HepG2 (cell line): ENCODE results near the gene MRPL42. TPM values are rescaled to one million over a fixed set of nuclear protein-coding genes. Genes with fewer than 3 reads are reported as not detected.

Source experiments
- ATAC-seq: fragments of 200-7000 bp; cut with Tn5 transposase; 3 replicates; pipeline ENCODE4 v1.9.1; 2020; ENCODE audit warnings: mild to moderate bottlenecking, moderate library complexity
- BruUV-seq: library from RNA; stranded (reverse); fragments of 400-500 nt; replicated peaks from 2 replicates; lab custom pipeline; 2021; lab: Mats Ljungman, UMichigan
- CTCF ChIA-PET: fragments of 300-600 bp; formaldehyde crosslinking; extraction: SDS; loops from one replicate; lab custom pipeline; 2021; ENCODE audit warnings: low total read pairs, inconsistent platforms, low intra/inter-chr PET ratio; lab: Yijun Ruan, JAX
- POLR2A ChIA-PET: fragments of 350-600 bp; sonication (Branson Sonifier 250); formaldehyde crosslinking; loops from one replicate; lab custom pipeline; 2020; ENCODE audit warnings: antibody characterized with exemption, inconsistent platforms; lab: Yijun Ruan, JAX
- DNase-seq: peaks from one replicate; pipeline ENCODE4 v3.0.0-alpha.2; 2015; ENCODE audit warnings: low spot score
- FAIRE-seq: peaks from 3 replicates; lab custom pipeline; 2011; peaks lifted over from hg19 to GRCh38; lab: Jason Lieb, UNC
- H2AFZ ChIP-seq: one replicate; pipeline ENCODE4 v1.6.1; 2011; ENCODE audit warnings: low read length, inconsistent platforms
- H3K27ac ChIP-seq: fragments of 300-600 bp; 3 replicates; pipeline ENCODE4 v1.8.0; 2011; ENCODE audit warnings: mixed run types, mild to moderate bottlenecking, mixed read lengths, low read length, inconsistent platforms; ENCODE audit not compliant: insufficient read depth; ENCODE audit errors: extremely low read length
- H3K27me3 ChIP-seq, 2 experiments: fragments of 200-600 bp in 1 of 2; 2 replicates in 1 of 2; 3 replicates in 1 of 2; pipeline versions ENCODE4 v1.6.0 to v1.8.0; 2011; ENCODE audit warnings: low read length in 2 of 2, mild to moderate bottlenecking in 2 of 2, moderate library complexity in 2 of 2, inconsistent platforms in 1 of 2; ENCODE audit not compliant: insufficient read depth in 2 of 2, control insufficient read depth in 1 of 2
- H3K36me3 ChIP-seq, 2 experiments: fragments of 200-600 bp in 1 of 2; replicated peaks in 1 of 2; 2 replicates in 1 of 2; 3 replicates in 1 of 2; pipeline versions ENCODE4 v1.5.1 to v1.8.0; 2011; ENCODE audit warnings: low read length in 2 of 2, inconsistent platforms in 1 of 2; ENCODE audit not compliant: insufficient read depth in 2 of 2, control insufficient read depth in 1 of 2
- H3K4me1 ChIP-seq: 2 replicates; pipeline ENCODE4 v1.5.1; 2012; ENCODE audit warnings: low read length, inconsistent platforms; ENCODE audit not compliant: insufficient read depth
- H3K4me2 ChIP-seq: 2 replicates; pipeline ENCODE4 v1.6.0; 2011; ENCODE audit warnings: low read depth, low read length, inconsistent platforms
- H3K4me3 ChIP-seq, 3 experiments: fragments of 200-600 bp in 1 of 3; sonication (generic), shearing (Covaris generic) in 1 of 3; replicated peaks in 1 of 3; 2 replicates each; pipeline ENCODE4 v1.5.1; 2011 to 2016; ENCODE audit warnings: low read length in 3 of 3, inconsistent platforms in 2 of 3, low read depth in 2 of 3, mild to moderate bottlenecking in 2 of 3, control low read depth in 1 of 3, mixed read lengths in 1 of 3; ENCODE audit not compliant: insufficient read depth in 1 of 3
- H3K79me2 ChIP-seq: one replicate; pipeline ENCODE4 v1.6.1; 2011; ENCODE audit warnings: low read length, inconsistent platforms; ENCODE audit not compliant: insufficient read depth
- H3K9ac ChIP-seq: 2 replicates; pipeline ENCODE4 v1.6.0; 2011; ENCODE audit warnings: mild to moderate bottlenecking, low read depth, low read length, inconsistent platforms; ENCODE audit not compliant: insufficient read depth
- H3K9me3 ChIP-seq: 2 replicates; pipeline ENCODE4 v1.5.1; 2012; ENCODE audit warnings: mild to moderate bottlenecking, low read length
- H4K20me1 ChIP-seq: 2 replicates; pipeline ENCODE4 v1.6.0; 2011; ENCODE audit warnings: inconsistent platforms, mild to moderate bottlenecking, low read length, moderate library complexity; ENCODE audit not compliant: insufficient read depth
- AKAP8 ChIP-seq: sonication (generic); formaldehyde crosslinking; IDR thresholded peaks from 2 replicates; pipeline ENCODE4 v1.5.1; 2020; ENCODE audit warnings: mild to moderate bottlenecking, missing genetic modification reagents
- IKZF5 ChIP-seq: IDR thresholded peaks from 2 replicates; pipeline ENCODE4 v1.6.1; 2018; ENCODE audit warnings: missing genetic modification reagents, mild to moderate bottlenecking, missing compliant biosample characterization
- TGIF2 ChIP-seq: IDR thresholded peaks from 2 replicates; pipeline ENCODE4 v1.6.1; 2016; ENCODE audit warnings: control low read depth, missing compliant biosample characterization
- ZMAT5 ChIP-seq: sonication (generic); formaldehyde crosslinking; IDR thresholded peaks from 2 replicates; pipeline ENCODE4 v1.5.0; 2020; ENCODE audit warnings: mild to moderate bottlenecking, low read depth, missing genetic modification reagents, borderline replicate concordance
- WGBS: methylation state at CpG from one replicate; pipeline ENCODE4 v1.1.6; 2017; ENCODE audit warnings: low lambda C conversion rate; 5-methylcytosine and 5-hydroxymethylcytosine counted together
- in situ Hi-C: cut with HindIII; loops from 2 replicates; pipeline ENCODE4 v1.10.0; 2017; ENCODE audit warnings: low pct_unique_long_range_greater_than_20kb; ENCODE audit not compliant: extremely low pct_ligation_motif_present
- intact Hi-C: fragments of 100-400 bp; cut with micrococcal nuclease; formaldehyde crosslinking; loops from one replicate; pipeline ENCODE4 v1.10.0; 2022; ENCODE audit not compliant: unreplicated experiment
- polyA plus RNA-seq, 8 experiments: library from polyadenylated mRNA; depleted of rRNA in 3 of 8; stranded (reverse) in 7 of 8; unstranded in 1 of 8; fragments of >200 nt; fragmentation: Illumina TruSeq in 4 of 8; extraction: Trizol in 4 of 8; gene quantifications; 2 replicates each; pipeline versions ENCODE4 v1.2.1 to v1.2.3, GENCODE V29; 2011 to 2016; ENCODE audit warnings: low read depth in 4 of 8, missing spikeins in 1 of 8, mixed read lengths in 1 of 8; ENCODE audit not compliant: insufficient read depth in 1 of 8
- total RNA-seq, 5 experiments: library from RNA; depleted of rRNA; stranded (reverse); fragments of >200 nt; fragmentation: Illumina TruSeq; extraction: Trizol; gene quantifications; 2 replicates each; pipeline ENCODE4 v1.2.3, GENCODE V29; 2016; ENCODE audit warnings: low read depth in 1 of 5
- TF ChIP-seq, protein P1 (sequence below): sonication (generic); formaldehyde crosslinking; conservative IDR thresholded peaks from 2 replicates; pipeline ENCODE4 v1.4.0; 2020; ENCODE audit warnings: mild to moderate bottlenecking, missing genetic modification reagents, moderate library complexity
- TF ChIP-seq, protein P2 (sequence below): sonication (generic); formaldehyde crosslinking; IDR thresholded peaks from 2 replicates; pipeline ENCODE4 v1.5.0; 2020; ENCODE audit warnings: missing genetic modification reagents
- TF ChIP-seq, protein P3 (sequence below): sonication (generic); formaldehyde crosslinking; IDR thresholded peaks from 2 replicates; pipeline ENCODE4 v1.4.0; 2020; ENCODE audit warnings: mild to moderate bottlenecking, low read depth, missing genetic modification reagents

Gene MRPL42
- total and polyA plus RNA-seq, 2 of the 13 experiments (the other 11 are each of a cell fraction or from before 2014, with no cell fraction given): 93.3 to 148 TPM

DNA sequence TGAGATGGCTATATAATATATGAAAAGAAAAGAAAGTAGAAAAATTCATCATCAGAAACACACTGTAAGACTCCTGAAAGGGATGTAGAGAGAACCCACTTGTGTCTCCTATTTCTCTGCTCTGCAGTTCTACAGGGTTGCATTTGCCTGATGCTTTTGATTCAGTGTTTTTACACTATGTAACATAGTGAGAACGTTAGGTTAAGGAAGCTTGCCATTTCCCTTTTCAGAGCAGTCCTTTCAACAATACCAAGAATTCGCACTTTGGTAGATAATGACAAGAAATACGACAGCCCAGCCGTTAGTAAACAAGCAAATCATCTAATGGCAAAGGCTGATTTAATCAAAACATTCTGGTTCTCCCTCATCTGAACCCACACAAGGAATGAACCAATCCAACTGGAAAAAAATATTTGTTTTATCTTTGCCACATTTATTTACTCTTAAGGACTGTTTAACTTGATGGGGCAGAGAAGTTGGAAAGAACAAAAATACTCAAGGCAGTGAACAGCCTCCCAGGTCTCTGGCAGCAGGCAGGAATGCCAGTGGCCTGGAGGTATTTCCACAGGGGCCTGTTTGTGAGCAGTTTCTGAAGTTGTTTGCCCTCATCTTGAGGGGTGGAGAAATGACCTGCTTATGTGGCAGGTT, 74.4 kb downstream of the MRPL42 start:
- BruUV-seq: no TSS peak
- in situ Hi-C loops: no loop called here
- peak; percentile 33 for DNase-seq

GRCh38 chr12:93547778-93548177, 80.5 kb downstream of the MRPL42 start:
- intact Hi-C loops (no loop called here), in situ Hi-C loops (no loop called here)
- FAIRE-seq (no peak), ATAC-seq (no peak), DNase-seq (no peak)
- Histone ChIP-seq H3K36me3 (no peaks in the 10 kb centered on the region), H3K9me3 (no peaks in the 10 kb centered on the region), H3K27ac (no peak overlapping the region), H3K27me3 (no peaks in the 10 kb centered on the region), H4K20me1 (no peaks in the 10 kb centered on the region), H3K4me2 (no peak overlapping the region), H3K4me3 (no peak overlapping the region), H2AFZ (no peak overlapping the region), H3K9ac (no peak overlapping the region), H3K4me1 (no peaks in the 10 kb centered on the region), H3K79me2 (no peaks in the 10 kb centered on the region)
- CTCF ChIA-PET: no interaction called here
- POLR2A ChIA-PET: no interaction called here
- BruUV-seq: no TSS peak
- no peak for TF ChIP-seq ZMAT5 (CRISPR knock-in tag)
- TF ChIP-seq, protein P1, sequence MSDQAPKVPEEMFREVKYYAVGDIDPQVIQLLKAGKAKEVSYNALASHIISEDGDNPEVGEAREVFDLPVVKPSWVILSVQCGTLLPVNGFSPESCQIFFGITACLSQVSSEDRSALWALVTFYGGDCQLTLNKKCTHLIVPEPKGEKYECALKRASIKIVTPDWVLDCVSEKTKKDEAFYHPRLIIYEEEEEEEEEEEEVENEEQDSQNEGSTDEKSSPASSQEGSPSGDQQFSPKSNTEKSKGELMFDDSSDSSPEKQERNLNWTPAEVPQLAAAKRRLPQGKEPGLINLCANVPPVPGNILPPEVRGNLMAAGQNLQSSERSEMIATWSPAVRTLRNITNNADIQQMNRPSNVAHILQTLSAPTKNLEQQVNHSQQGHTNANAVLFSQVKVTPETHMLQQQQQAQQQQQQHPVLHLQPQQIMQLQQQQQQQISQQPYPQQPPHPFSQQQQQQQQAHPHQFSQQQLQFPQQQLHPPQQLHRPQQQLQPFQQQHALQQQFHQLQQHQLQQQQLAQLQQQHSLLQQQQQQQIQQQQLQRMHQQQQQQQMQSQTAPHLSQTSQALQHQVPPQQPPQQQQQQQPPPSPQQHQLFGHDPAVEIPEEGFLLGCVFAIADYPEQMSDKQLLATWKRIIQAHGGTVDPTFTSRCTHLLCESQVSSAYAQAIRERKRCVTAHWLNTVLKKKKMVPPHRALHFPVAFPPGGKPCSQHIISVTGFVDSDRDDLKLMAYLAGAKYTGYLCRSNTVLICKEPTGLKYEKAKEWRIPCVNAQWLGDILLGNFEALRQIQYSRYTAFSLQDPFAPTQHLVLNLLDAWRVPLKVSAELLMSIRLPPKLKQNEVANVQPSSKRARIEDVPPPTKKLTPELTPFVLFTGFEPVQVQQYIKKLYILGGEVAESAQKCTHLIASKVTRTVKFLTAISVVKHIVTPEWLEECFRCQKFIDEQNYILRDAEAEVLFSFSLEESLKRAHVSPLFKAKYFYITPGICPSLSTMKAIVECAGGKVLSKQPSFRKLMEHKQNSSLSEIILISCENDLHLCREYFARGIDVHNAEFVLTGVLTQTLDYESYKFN: no peak
- TF ChIP-seq AKAP8: no peak
- TF ChIP-seq, protein P2, sequence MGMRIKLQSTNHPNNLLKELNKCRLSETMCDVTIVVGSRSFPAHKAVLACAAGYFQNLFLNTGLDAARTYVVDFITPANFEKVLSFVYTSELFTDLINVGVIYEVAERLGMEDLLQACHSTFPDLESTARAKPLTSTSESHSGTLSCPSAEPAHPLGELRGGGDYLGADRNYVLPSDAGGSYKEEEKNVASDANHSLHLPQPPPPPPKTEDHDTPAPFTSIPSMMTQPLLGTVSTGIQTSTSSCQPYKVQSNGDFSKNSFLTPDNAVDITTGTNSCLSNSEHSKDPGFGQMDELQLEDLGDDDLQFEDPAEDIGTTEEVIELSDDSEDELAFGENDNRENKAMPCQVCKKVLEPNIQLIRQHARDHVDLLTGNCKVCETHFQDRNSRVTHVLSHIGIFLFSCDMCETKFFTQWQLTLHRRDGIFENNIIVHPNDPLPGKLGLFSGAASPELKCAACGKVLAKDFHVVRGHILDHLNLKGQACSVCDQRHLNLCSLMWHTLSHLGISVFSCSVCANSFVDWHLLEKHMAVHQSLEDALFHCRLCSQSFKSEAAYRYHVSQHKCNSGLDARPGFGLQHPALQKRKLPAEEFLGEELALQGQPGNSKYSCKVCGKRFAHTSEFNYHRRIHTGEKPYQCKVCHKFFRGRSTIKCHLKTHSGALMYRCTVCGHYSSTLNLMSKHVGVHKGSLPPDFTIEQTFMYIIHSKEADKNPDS: no peak
- TF ChIP-seq IKZF5: no peak
- 16% methylated on average over 2 of the region's 2 CpGs for WGBS

More for the DNA sequence above, 74.4 kb downstream of the MRPL42 start:
- H3K4me3 ChIP-seq: no peak overlapping the region
- 0 out of 2 replicates have a peak overlapping the region, but pooled peaks have one; percentile 12 for H3K4me2 ChIP-seq
- no peak overlapping the region for H3K27ac ChIP-seq
- CTCF ChIA-PET: no interaction called here
- no peak overlapping the region for H2AFZ ChIP-seq
- ATAC-seq (peak; percentile 81), FAIRE-seq (no peak)
- H3K36me3 ChIP-seq: no peaks in the 10 kb centered on the region
- 3% methylated on average over 4 of the region's 4 CpGs for WGBS
- POLR2A ChIA-PET: no interaction called here
- TF ChIP-seq, protein P3, sequence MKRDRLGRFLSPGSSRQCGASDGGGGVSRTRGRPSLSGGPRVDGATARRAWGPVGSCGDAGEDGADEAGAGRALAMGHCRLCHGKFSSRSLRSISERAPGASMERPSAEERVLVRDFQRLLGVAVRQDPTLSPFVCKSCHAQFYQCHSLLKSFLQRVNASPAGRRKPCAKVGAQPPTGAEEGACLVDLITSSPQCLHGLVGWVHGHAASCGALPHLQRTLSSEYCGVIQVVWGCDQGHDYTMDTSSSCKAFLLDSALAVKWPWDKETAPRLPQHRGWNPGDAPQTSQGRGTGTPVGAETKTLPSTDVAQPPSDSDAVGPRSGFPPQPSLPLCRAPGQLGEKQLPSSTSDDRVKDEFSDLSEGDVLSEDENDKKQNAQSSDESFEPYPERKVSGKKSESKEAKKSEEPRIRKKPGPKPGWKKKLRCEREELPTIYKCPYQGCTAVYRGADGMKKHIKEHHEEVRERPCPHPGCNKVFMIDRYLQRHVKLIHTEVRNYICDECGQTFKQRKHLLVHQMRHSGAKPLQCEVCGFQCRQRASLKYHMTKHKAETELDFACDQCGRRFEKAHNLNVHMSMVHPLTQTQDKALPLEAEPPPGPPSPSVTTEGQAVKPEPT (CRISPR knock-in tag): no peak
- TF ChIP-seq TGIF2 (CRISPR knock-in tag): no peak
- H4K20me1 ChIP-seq: no peaks in the 10 kb centered on the region
- intact Hi-C loops: no loop called here
- H3K27me3 ChIP-seq: no peaks in the 10 kb centered on the region; a peak in 1 of 5 replicates
- no peaks in the 10 kb centered on the region for H3K9me3 ChIP-seq
- H3K79me2 ChIP-seq: no peaks in the 10 kb centered on the region
- H3K4me1 ChIP-seq: peaks cover 15% of the 10 kb centered on the region
- no peak overlapping the region for H3K9ac ChIP-seq
